ENCODE results near the gene ENTPD7. TPM values are rescaled to one million over a fixed set of nuclear protein-coding genes. Genes with fewer than 3 reads are reported as not detected.

Gene ENTPD7
- total and polyA plus RNA-seq, 10 of the 15 experiments (the other 5 are each of a cell fraction or from before 2014, with no cell fraction given) = 0.73 to 6.7 (median 5.2) TPM

- Histone ChIP-seq H4K20me1 (ENCODE audit: control insufficient read depth, insufficient read depth) (no peaks in the 10 kb centered on the region), H3K4me1 (ENCODE audit: control insufficient read depth, insufficient read depth, low read length) (no peaks in the 10 kb centered on the region), H3K36me3 (ENCODE audit: control insufficient read depth in 2 of 2, insufficient read depth in 2 of 2, low read length in 1 of 2) (peaks cover 4 to 29% of the 10 kb centered on the region in 2 experiments), H2AFZ (ENCODE audit: control insufficient read depth, low read depth, low read length) (no peak overlapping the region), H3K4me3 (no peak overlapping the region), H3K9ac (ENCODE audit: control insufficient read depth, insufficient read depth, low read length) (no peak overlapping the region), H3K27me3 (replicated peaks in 1 of 2; ENCODE audit: control insufficient read depth in 2 of 2, insufficient read depth in 2 of 2, low read length in 1 of 2) (no peaks in the 10 kb centered on the region), H3K4me2 (ENCODE audit: control insufficient read depth, insufficient read depth) (no peak overlapping the region), H3K9me3 (replicated peaks; ENCODE audit: control insufficient read depth, insufficient read depth, low read length) (peaks cover 5% of the 10 kb centered on the region), H3K79me2 (ENCODE audit: control insufficient read depth, insufficient read depth, low read length) (no peaks in the 10 kb centered on the region), H3K27ac (ENCODE audit: control insufficient read depth, insufficient read depth) (no peak overlapping the region)
- in situ Hi-C loops (cut with MboI) = no loop called here
- TF ChIP-seq NBN (IDR thresholded peaks at IDR 0.05) = no peak
- TF ChIP-seq, protein P1, sequence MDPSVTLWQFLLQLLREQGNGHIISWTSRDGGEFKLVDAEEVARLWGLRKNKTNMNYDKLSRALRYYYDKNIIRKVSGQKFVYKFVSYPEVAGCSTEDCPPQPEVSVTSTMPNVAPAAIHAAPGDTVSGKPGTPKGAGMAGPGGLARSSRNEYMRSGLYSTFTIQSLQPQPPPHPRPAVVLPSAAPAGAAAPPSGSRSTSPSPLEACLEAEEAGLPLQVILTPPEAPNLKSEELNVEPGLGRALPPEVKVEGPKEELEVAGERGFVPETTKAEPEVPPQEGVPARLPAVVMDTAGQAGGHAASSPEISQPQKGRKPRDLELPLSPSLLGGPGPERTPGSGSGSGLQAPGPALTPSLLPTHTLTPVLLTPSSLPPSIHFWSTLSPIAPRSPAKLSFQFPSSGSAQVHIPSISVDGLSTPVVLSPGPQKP (IDR thresholded peaks at IDR 0.05; ENCODE audit: low read depth, low read length) = no peak
- no peak for TF ChIP-seq ASH2L (IDR thresholded peaks at IDR 0.05; ENCODE audit: borderline replicate concordance, low read depth)
- WGBS (ENCODE audit: insufficient coverage, insufficient replicate concordance, low lambda C conversion rate, missing lambda C conversion rate) = 99% methylated on average over 3 of the region's 3 CpGs
- BruUV-seq (replicated peaks) = no TSS peak
- SMC1A ChIA-PET (ENCODE audit: uncharacterized antibody, unreplicated experiment) = interaction anchor here (0.9 to 1.5 kb wide), 3 partner anchors 10 to 304 kb away, joined by 3 to 5 read pairs (median 3); partner anchors contain the start of gene COX15
- DNase-seq (ENCODE audit: low read depth, low spot score) (no peak), ATAC-seq (no peak), FAIRE-seq (no peak)
- CTCF ChIA-PET = interaction anchor here (0.7 to 2.3 kb wide), 4 partner anchors 9 to 129 kb away, joined by 3 to 10 read pairs (median 4); partner anchors contain the start of genes COX15 and CUTC
- POLR2A ChIA-PET = interaction anchor here (2.4 kb wide), 1 partner anchor 8 kb away, joined by 9 read pairs; the partner anchor contains the start of genes COX15 and CUTC
- RAD21 ChIA-PET (ENCODE audit: unreplicated experiment) = no interaction called here
- intact Hi-C loops (cut with micrococcal nuclease; ENCODE audit: unreplicated experiment) = no loop called here
These were observed 81.7 kb downstream of the ENTPD7 start for GRCh38 chr10:99740933-99741559.

- ATAC-seq (no peak), FAIRE-seq (no peak), DNase-seq (ENCODE audit: low read depth, low spot score) (no peak)
- Histone ChIP-seq H3K36me3 (ENCODE audit: control insufficient read depth in 2 of 2, insufficient read depth in 2 of 2, low read length in 1 of 2) (peaks cover 4 to 33% of the 10 kb centered on the region in 2 experiments), H3K4me1 (ENCODE audit: control insufficient read depth, insufficient read depth, low read length) (no peaks in the 10 kb centered on the region), H3K9me3 (replicated peaks; ENCODE audit: control insufficient read depth, insufficient read depth, low read length) (peaks cover 5% of the 10 kb centered on the region), H3K27me3 (replicated peaks in 1 of 2; ENCODE audit: control insufficient read depth in 2 of 2, insufficient read depth in 2 of 2, low read length in 1 of 2) (no peaks in the 10 kb centered on the region), H3K9ac (ENCODE audit: control insufficient read depth, insufficient read depth, low read length) (no peak overlapping the region), H3K4me3 (no peak overlapping the region), H4K20me1 (ENCODE audit: control insufficient read depth, insufficient read depth) (no peaks in the 10 kb centered on the region), H2AFZ (ENCODE audit: control insufficient read depth, low read depth, low read length) (no peak overlapping the region), H3K4me2 (ENCODE audit: control insufficient read depth, insufficient read depth) (no peak overlapping the region), H3K79me2 (ENCODE audit: control insufficient read depth, insufficient read depth, low read length) (no peaks in the 10 kb centered on the region), H3K27ac (ENCODE audit: control insufficient read depth, insufficient read depth) (no peak overlapping the region)
- POLR2A ChIA-PET = interaction anchor here (0.6 to 2.4 kb wide), 2 partner anchors 9 to 19 kb away, joined by 3 to 9 read pairs; partner anchors contain the start of genes COX15 and CUTC
- SMC1A ChIA-PET (ENCODE audit: uncharacterized antibody, unreplicated experiment) = interaction anchor here (0.7 to 2.0 kb wide), 4 partner anchors 10 to 307 kb away, joined by 3 to 11 read pairs (median 4); partner anchors contain the start of genes COX15 and CUTC
- intact Hi-C loops (cut with micrococcal nuclease; ENCODE audit: unreplicated experiment) (no loop called here), in situ Hi-C loops (cut with MboI) (no loop called here)
- RAD21 ChIA-PET (ENCODE audit: unreplicated experiment) = no interaction called here
- no TSS peak for BruUV-seq (replicated peaks)
- CTCF ChIA-PET = interaction anchor here (1.0 to 2.3 kb wide), 4 partner anchors 8 to 103 kb away, joined by 3 to 10 read pairs (median 4); partner anchors contain the start of genes COX15 and CUTC
- TF ChIP-seq, protein P1 (IDR thresholded peaks at IDR 0.05; ENCODE audit: low read depth, low read length) = no peak
- TF ChIP-seq NFXL1 (IDR thresholded peaks at IDR 0.05; ENCODE audit: borderline replicate concordance) (no peak), CHD1 (IDR thresholded peaks at IDR 0.05; ENCODE audit: low read depth, low read length) (no peak), CEBPB (IDR thresholded peaks at IDR 0.05; ENCODE audit: borderline replicate concordance in 1 of 2, low read depth in 2 of 2, low read length in 2 of 2) (no peak), ZSCAN29 (IDR thresholded peaks at IDR 0.05) (no peak), CEBPZ (IDR thresholded peaks at IDR 0.05; ENCODE audit: low read depth, low read length) (no peak)
- TF ChIP-seq, protein P2, sequence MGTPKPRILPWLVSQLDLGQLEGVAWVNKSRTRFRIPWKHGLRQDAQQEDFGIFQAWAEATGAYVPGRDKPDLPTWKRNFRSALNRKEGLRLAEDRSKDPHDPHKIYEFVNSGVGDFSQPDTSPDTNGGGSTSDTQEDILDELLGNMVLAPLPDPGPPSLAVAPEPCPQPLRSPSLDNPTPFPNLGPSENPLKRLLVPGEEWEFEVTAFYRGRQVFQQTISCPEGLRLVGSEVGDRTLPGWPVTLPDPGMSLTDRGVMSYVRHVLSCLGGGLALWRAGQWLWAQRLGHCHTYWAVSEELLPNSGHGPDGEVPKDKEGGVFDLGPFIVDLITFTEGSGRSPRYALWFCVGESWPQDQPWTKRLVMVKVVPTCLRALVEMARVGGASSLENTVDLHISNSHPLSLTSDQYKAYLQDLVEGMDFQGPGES (IDR thresholded peaks at IDR 0.05) = no peak
These were observed 82.9 kb downstream of the ENTPD7 start for GRCh38 chr10:99742254-99742653.
